ENCODE measurements around the gene CCT7.
A peak's percentile ranks its signal among the peaks of the same experiment; 100 is the strongest.

Gene CCT7

DNA sequence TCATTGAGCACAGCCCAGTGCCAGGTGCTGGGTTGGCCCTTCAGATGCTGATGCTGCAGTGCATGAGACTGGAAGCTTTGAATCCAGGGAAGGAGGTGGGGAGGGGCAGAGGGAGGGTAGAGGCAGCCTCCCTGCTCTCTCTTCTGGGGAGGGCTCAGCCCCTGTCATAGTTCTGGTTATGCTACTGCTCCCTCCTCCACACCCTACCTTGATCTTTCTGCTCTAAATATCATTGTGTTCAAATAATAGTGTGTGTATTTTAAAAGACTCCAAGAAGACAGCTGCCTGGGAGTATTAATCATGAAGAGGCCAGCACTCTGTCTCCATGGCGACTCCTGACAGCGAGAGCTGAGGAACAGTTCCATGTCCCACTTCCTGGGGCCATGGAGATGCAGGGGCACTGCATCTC is 63.0 kb downstream of the CCT7 start:
- peak; percentile 82 for DNase-seq

DNA sequence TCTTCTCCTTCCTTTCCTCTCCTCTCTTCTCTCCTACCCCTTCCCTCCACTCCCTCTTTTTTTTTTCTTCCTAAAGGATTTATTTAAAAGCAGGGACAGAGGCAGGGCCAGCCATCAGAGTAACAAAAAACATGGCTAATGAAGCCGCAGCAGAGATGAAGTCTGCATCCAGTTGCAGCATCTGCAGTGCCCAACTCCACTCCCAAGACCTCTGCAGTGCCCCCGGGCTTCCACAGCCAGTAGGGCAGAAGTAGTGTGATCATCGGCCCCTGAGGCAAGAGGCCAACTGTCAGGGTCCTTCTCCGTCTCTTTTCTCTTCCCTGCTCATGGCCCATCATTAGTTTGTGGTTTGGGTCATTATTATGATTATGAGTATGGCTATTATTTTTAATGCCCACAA is 63.5 kb downstream of the CCT7 start:
- DNase-seq, result no peak

GRCh38 chr2:73300926-73301325 is 66.8 kb downstream of the CCT7 start:
- DNase-seq, result no peak

DNA sequence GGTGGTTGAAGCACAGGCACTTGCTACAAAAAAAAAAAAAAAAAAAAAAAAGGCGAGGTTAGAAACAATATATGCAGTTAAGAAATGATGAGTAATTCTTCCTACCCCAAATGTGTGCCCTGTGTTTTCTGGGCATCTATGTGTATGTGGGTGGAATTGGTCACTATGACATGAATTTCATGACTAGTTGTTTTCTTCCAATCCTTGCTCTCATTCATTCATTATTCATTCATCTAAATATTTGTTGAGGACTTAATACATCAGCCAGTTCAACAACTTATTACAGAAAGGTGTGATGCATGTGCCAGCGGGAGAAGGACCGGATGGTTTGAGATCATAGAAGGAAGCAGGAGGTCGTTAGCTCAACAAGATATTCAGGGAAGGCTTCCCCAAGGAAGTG is 67.5 kb downstream of the CCT7 start:
- DNase-seq, result no peak
